HG03135 (cell line): Measurements from ENCODE around the gene GDPD3.
"Not testable (repeated sequence)": the region's sequence is repeated elsewhere in the genome, so short reads cannot be mapped to it uniquely, and the experiment has no call there.

ENCODE experiments used
- ATAC-seq: cut with Tn5 transposase; IDR thresholded peaks from one replicate; pipeline ENCODE4 v1.9.1; 2021; ENCODE audit warnings: mild to moderate bottlenecking, moderate library complexity; ENCODE audit not compliant: unreplicated experiment

The GDPD3 gene

DNA sequence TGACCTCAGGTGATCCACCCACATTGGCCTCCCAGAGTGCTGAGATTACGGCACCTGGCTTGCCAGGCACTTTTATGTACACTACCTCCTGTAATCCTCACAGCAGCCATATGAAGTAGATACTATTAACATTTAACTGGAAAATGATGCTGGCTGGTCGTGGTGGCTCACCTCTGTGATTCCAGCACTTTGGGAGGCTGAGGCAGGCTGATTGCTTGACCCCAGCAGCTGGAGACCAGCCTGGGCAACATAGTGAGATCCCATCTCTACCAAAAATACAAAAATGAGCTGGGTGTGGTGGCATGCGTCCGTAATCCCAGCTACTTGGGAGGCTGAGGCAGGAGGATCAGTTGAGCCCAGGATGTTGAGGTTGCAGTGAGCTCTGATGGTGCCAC lies 11.6 kb upstream of the GDPD3 start:
- ATAC-seq = no peak

DNA sequence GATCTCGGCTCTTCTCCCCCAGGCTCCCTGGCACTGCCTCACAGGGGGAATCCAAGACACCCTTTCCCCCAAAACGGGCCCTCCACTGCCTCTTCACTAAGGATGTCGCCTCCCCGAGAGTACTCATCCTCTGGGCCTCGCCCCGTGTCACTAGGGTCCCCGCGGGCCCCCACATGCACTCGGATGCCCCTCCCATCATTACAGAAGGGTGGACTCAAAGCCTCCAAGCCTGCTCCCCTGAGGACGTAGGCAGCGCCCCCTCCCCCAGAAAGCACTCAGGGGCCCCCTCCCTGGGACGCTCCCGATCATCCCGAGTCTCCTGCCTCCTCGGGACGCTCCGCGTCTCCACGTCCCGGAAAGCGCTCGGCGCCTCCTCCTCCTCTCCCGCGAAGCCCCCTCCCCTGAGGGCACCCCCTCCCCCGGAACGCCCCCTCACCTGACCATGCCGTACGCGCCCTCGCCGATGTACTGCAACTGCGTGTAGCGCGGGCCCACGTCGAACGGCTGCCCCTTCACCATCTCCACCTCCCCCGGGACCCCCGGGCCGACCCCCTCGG lies 9.3 kb upstream of the GDPD3 start:
- ATAC-seq = no peak

DNA sequence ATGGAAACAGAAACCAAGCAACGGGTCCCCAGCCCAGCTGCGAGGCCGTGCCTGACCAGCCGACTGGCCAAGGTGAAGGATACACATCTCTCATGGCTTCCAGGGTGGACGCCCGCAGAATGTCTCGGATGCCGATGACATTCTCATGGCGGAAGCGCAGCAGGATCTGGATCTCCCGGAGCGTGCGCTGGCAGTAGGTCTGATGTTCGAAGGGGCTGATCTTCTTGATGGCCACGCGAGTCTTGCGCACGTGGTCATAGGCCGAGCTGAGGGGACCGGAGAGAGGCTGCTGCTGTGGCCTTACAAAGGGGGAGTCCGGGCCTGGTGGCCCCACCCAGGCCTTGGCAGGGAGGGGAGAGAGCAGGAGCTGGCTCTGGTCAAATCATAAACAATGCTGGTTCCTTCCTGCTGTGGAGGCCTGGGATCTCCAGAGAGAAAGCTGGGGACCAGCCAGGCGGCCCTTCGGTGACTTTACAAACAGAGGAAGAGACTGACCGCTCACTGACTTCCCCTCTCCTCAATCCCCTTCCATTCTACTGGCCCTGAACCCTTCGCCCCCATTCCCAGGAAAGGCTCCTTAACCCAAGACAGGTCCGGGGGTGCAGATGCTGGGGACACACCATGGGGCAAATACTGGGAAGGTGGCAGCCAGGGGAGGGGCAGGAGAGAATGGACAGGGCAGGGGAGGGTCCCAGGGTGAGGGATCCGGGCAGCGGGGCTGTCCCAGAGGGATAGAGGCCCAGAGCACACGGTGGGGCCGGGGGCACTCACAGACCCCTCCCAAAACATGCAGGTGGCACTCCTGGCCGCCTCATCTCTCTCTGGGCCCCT lies 8.6 kb upstream of the GDPD3 start:
- ATAC-seq = no peak

DNA sequence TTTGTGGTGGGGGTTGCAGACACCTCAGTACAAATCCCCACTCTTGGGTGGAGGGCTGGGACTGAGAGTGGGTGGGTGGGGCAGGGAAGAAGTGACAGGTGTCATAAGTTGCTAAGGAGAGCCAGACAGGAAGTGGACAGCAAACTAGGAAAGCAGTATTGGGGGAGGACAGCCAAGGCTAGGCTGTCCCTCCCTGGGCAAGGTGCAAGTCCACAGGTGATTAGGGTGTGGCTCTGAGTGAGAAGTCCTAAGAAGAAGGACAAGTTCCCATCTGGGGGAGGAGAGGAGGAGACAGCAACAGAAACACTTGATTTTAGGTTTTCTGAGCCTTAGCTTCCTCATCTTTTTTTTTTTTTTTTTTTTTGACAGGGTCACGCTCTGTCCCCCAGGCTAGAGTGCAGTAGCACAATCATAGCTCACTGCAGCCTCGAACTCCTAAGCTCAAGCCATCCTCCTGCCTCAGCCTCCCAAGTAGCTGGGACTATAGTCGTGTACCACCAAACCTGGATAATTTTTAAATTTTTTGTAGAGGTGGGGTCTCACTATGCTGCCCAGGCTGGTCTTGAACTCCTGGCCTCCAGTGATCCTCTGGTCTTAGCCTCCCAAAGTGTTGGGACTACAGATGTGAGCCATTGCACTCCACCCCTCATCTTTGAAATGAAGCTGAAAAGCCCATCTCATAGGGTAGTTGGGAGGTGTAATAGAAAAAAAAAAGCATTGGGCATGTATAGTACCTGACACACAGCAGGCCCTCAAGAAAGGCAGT lies 7.2 kb upstream of the GDPD3 start:
- no peak for ATAC-seq

DNA sequence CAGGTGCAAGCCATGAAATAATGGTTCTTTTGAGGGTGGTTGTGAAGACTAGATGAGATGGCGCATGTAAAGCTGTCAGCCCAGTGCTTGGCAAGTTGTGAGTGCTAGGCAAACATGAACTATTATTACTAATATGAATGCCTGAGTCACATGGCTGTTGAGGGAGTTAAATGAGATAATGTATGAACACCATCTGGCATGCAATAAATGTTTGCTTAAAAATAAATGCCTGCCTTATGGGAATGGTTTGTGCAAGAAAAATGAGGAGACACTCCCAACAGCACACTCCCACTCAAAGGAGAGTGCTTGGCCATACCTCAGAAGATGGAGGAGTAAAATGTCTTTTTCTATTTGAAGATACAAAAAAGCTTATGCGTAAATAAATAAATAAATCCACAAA lies 6.1 kb upstream of the GDPD3 start:
- ATAC-seq = no peak

DNA sequence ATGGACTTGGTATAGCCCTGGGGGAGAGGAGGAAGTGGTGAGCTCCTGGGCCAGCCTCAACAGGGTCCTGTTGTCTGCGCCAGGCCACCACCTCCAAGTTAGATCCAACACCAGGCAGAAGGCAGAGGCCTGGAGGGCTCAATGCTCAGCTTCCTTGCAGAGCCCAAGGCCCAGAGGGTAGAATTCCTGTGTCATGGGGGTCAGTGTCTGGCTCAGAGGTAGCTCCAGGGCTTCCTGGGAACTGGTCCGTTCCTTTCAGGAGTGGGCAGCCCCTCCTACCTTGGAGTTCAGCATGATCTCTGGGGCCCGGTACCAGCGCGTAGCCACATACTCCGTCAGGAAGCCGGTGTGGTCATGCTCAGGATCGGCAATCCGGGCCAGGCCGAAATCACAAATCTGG lies 4.4 kb upstream of the GDPD3 start:
- ATAC-seq = no peak

DNA sequence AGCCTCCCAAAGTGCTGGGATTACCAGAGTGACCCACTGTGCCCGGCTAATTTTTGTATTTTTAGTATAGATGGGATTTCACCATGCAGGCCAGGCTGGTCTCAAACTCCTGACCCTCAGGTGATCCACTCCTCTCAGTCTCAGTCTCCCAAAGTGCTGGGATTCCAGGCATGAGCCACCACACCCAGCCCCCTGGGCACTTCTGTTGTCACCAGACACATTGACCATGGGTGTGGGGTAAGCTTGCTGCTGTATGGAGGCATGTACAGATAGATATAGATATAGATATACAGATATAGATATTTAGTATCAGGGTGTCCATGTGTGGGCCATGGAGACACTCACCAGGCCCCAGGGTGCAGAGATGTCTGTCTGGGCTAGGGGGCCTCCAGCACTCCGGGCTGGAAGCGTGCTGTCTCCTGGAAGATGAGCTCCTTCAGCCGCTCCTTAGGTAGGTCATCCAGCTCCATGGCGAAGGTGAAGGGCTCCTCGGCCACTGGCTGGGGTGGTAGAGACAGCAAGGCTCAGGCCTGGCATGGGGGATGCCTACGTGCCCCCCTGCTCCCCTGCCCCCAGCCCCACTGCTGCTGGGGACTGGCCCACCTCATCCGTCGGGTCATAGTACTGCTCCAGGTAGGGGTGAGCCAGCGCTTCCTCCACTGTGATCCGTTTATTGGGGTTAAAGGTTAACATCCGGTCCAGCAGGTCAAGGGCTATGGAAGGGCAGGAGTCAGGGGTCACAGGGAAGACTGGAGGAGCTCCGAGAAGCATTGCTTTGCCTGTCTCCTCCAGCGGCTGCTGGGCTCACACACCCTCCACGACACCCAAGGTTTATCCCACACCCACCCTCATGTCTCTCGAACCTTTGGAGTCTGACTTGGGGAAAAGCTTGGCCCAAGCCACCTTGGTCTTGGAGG lies 3.2 kb upstream of the GDPD3 start:
- ATAC-seq = no peak

DNA sequence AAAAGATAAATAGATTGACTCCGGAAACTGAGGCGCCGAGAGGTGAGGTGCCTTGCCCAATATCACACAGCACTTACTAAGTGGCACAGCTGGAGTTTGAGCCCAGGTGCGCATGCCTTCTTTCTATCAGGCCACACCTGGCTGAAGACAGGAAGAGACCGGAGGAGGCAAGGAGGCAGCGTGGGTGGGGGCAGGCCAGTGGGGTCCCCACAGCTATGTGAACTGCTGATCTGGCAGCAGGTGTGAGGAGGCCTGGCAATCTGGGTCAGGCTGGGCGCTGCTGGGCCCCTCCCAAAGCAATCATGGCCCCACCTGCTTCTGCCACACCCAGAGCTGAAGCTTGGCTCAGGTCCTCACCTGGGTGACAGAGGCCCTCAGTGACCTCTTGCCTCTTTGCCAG lies 1.9 kb upstream of the GDPD3 start:
- no peak for ATAC-seq

DNA sequence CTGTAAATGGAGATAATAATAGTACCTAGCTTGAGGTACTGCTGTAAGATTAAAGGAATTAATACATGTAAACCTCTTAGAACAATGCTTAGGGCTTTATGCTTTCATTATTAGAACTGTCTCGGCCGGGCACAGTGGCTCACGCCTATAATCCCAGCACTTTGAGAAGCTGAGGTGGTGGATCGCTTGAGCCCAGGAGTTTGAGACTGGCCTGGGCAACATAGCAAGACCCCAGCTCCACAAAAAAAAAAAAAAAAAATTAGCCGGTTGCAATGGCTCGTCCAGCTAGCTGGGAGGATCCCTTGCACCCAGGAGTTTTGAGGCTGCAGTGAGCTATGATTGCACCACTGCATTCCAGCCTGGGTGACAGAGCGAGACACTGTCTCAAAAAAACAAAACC lies 1.5 kb upstream of the GDPD3 start:
- ATAC-seq = not testable (repeated sequence)

DNA sequence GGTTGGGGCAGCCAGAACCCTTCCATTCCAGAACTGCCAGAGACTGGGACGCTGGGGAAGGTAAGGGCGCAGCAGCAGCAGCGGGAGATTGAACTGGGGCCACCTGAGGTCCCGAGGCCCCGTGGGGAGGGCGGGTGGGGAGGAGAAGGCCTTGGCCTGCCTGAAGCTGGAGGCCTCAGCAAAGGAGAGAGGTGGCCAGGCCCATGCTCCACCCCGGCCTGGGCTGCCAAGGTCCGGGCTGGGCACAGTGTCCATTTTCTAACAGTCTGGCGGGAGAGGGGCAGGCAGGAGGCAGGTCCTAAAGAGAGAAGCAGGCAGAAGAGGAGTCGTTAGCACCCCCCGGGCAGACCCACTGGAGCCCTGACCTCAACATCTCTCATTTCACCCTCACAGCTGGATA lies 1.1 kb upstream of the GDPD3 start:
- ATAC-seq = no peak

DNA sequence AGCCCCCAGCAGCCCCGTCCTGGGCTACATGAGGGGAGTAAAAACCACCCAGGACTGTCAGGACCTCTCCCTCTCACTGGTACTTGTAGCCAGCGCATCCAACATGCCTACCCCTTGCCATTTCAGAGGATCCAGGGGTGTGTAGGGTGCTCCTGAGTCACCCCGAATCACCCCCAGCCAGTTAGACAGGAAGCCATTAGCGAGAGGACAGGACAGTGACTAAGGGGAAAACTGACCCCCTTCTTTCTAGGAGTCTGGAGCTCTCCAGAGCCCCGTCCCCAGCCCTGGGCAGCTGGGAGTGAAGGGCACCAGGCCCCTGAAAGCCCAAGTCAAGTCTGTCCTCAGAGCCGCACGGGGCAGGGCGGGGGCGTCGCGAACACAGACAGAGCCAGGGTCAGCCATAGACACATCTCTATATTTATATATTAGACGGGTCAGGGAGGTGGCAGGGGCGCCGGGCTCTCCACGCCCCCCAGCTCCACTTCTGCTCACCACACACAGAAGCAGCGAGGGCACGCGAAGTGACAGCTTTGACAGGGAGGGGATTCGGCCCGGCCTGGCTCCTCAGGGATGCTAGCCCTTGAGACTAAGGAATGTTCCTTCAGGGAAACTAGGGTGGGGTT lies 485 bp upstream of the GDPD3 start:
- no peak for ATAC-seq

DNA sequence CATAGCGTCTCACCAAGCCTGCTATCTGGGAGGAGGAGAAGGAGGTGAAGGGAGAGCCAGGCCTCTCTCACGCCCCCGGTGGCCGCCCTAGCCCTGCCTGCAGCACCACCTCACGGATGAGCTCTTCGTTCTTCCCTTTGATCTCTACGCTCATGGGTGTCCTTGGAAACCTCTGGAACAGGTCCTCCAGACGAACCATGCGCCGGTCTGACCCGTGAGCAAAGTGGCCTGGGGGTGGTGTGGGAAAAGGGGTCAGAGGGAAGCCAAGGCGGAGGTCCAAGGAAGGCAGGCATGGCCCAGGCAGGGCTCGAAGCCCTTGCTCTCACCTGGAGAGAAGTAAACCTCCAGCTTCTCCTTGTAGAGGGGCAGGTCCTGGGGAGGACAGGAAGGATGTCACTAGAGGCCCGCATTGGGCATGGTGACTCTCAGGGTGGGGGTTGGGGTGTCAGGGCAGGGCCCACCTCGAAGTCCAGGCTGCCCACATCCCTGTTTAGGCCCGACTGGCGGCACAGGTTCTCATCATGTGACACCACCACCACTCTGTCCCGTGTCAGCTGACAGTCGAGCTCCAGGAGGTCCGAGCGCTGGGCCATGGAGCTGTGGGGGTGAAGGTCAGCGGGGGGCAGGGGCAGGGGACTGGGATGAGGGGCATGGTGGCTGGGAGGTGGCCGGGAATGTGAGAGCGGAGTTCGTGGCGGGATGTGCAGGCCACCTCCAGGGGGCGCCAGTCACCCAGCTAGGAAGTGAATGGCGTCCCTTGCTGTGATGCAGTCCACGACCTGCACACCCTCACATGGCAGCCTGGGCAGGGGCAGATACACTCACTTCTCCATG lies 923 bp downstream of the GDPD3 start:
- no peak for ATAC-seq

DNA sequence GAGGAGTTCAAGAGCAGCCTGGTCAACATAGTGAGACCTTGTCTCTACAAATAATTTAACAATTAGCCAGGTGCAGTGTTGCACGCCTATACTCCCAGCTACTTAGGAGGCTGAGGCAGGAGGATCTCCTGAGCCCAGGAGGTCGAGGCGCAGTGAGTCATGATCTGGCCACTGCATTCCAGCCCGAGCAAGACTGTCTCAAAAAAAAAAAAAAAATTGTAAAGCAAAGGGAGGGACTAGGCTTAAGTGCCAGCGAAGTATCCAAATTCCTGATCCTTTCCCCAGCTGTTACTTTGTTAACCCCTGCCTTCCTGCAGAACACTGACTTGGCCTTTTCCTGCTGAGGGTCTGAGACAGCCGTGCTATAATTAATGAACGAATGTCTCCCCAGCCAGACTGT lies 2.7 kb downstream of the GDPD3 start:
- ATAC-seq = no peak

DNA sequence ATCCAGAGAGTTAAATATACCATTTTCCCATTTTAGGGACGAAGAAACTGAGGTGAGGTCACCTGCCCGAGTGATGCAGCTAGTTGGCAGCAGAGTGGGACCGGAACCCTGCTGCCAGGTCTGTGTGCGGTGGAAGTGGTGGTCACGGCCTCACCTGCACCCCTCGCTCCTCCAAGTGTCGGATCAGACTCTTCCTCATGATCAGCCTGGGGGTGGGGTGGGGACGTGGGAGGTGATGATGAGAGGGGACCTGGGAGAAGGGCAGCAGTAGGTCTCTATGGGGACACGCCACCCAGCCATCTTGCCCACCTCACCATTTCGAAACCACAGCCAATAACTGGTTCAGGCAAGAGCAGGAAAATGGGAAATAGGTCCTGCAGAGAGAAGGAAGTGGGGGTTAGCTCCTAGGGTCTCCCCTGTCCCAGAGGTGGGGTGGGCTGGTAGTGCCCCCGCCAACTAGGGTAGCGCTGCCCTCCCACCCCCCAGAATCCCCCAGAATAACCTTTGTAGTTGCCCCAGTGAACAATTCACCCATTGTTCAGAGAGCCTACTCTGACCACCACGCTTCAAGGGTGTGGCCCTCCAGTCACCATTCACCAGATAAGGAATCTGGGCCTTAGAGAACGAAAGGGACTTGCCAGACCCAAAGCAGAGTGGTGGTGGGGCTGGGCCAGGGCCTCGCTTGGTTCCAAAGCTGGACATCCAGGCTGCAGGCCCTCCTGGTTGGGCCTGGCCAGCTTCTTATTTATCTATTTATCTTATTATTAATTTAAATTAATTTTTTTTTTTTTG lies 5.1 kb downstream of the GDPD3 start:
- no peak for ATAC-seq

DNA sequence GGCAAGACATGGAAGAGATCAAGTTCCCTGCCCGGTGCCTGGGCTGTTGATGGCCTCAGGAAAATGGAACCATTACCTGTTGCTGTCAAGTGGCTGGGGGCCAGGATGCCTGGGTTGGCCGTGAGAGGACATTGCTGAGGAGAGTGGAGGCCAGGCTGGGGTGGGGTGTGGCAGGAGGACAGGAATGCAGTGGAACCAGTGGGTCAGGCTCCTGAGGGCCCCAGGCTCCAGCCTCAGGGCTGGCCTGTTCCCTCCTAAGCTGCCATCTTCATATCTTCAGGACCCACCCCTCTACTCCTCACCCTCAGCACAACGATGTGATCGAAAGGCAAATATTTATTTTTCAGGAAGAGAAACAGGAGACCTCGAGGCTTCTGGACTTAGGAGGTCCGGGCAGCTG lies 8.8 kb downstream of the GDPD3 start:
- ATAC-seq = no peak

DNA sequence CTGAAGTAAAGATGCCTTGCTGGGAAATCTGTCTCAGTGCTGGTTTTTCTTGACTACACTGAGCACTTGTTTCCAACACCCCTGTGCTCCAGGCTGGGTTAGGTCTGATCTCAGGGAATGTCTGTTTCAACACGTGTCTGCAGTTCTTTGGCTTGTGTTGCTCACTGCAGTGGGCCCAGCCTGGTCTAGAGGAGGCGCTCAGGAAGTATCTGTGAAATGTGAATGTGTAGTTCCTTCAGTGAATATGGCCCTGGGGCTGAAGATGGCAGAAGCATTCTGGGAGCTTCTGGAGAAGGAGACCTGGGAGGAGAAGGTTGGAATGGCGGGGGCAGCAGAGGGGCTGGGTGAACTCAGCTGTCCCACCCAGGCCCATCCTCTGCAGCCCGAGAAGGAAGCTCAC lies 9.2 kb downstream of the GDPD3 start:
- ATAC-seq = no peak

DNA sequence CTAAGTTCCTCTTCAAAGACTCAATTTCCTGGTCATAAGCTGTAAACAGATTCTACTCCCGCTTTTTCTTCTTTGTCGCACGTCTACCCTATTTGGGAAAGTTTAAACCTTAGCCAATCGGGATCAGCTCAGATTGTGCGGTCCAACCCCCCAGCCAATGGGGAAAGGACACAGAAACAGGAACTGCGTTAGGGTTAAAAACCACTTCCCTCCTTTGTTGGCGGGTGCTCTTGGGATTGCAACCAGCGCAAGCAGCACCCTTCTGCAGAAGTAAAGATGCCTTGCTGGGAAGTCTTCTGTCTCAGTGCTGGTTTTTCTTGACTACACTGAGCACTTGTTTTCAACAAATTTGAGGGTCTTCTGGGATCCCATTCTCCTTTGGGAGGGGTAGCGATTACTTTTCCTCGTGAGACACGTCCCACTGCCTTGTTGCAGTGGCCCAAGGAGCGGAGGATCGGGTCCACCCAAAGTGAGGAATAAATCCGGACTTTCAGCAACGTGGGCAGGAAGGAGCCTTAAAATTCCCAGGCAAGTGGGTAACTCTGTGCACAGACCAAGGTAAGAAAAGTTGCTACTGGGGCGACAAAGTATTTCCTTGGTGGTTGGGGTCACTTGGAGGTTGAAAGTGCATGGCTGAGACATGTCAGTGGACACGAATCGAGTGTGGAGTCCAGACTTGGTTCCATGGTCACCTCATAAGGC lies 16.3 kb downstream of the GDPD3 start:
- no peak for ATAC-seq

DNA sequence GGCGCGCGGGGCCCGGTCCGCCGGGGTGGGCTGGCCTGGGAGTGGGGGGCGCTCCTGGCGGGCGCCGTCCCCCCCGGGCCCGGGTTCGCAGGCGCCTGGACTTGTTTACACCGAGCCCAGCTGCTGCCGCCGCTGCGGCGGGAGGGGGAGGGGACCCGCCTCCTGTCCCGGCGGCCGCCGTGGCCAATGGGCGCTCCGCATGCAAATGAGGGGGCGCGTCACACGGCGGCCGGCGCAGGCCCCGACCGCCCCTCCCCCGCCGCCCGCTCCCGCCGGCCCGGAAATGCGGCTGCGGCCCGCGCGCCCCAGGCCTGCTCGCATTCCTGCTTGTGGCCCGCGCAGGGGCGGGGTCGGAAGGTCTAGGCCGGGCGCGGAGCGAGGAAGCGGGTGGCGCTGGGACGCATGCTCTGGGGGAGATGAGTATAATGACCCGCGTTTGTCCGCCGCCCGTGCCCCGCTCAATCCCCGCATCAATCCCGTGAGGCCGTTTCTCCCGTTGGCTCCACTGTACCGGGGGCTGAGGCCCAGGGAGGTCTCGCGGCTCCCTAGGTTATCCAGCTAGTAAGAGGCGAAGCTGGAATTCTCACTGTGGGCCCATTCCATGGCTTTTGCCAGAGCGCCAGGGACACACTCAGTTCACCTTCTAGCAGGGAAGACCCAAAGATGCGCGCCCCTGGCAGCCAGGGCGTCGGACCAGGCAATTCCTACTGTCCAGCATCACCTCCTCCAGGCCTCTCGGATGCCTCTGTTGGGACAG lies 17.1 kb downstream of the GDPD3 start, which contains the start of gene YPEL3:
Gene YPEL3, minus strand, starts transcription at position 109 of the 757 bp plus-strand sequence. CDS start 731 bp downstream, outside the sequence.
- ATAC-seq = peak; percentile 36
